GM23338 (cell line): ENCODE results near the gene ARHGEF3.

Source experiments
- EZH2 ChIP-seq: fragments of 200-600 bp; sonication (generic); IDR thresholded peaks from one replicate; pipeline ENCODE4 v1.8.0; 2017; ENCODE audit warnings: antibody characterized with exemption, mild to moderate bottlenecking, low read depth; ENCODE audit not compliant: unreplicated experiment
- EZH2phosphoT487 ChIP-seq: fragments of 200-600 bp; sonication (generic); IDR thresholded peaks from one replicate; pipeline ENCODE4 v1.8.1; 2018; ENCODE audit warnings: antibody characterized with exemption; ENCODE audit not compliant: unreplicated experiment
- POLR2AphosphoS5 ChIP-seq: IDR thresholded peaks from 2 replicates; pipeline ENCODE4 v1.6.1; 2016; ENCODE audit warnings: antibody characterized with exemption, low read depth
- TF ChIP-seq, protein P1 (sequence below), 2 experiments: fragments of 200-600 bp in 1 of 2; sonication (generic) in 1 of 2; conservative IDR thresholded peaks; 2 replicates each; pipeline versions ENCODE4 v1.5.1 to v1.6.1; 2016 to 2017; ENCODE audit warnings: antibody characterized with exemption in 2 of 2, low read depth in 2 of 2, mild to moderate bottlenecking in 2 of 2, moderate library complexity in 1 of 2

DNA sequence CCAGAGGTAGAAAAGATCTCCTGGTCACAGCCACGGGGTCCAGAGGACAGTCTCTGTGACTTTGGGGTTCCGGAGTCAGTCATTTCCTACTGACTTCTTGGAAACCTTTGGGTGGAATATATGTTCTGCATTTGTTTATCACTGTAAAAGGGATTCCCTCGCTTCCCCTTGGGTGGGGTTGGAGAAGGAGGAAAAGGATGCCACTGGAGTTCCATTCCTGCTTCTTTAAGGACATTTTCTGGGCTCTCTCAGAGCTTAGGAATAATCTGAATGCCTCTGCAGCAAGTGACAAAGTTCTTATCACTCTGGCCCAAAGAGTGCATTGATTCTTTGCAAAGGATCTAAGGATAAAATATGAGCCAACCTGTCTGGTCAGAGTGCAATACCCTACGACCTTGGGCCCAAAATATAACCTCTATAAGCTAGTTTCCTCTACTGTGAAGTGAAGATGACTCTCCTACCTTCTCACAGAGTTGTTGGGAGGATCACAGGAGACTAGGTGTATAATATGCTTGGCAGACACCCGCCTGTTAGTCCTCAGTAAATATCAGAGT, 17.2 kb downstream of the ARHGEF3 start:
- TF ChIP-seq, protein P1, sequence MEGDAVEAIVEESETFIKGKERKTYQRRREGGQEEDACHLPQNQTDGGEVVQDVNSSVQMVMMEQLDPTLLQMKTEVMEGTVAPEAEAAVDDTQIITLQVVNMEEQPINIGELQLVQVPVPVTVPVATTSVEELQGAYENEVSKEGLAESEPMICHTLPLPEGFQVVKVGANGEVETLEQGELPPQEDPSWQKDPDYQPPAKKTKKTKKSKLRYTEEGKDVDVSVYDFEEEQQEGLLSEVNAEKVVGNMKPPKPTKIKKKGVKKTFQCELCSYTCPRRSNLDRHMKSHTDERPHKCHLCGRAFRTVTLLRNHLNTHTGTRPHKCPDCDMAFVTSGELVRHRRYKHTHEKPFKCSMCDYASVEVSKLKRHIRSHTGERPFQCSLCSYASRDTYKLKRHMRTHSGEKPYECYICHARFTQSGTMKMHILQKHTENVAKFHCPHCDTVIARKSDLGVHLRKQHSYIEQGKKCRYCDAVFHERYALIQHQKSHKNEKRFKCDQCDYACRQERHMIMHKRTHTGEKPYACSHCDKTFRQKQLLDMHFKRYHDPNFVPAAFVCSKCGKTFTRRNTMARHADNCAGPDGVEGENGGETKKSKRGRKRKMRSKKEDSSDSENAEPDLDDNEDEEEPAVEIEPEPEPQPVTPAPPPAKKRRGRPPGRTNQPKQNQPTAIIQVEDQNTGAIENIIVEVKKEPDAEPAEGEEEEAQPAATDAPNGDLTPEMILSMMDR (conservative IDR thresholded peaks at IDR 0.05; ENCODE audit: low read depth in 2 of 2) = no peak
- no peak for TF ChIP-seq EZH2phosphoT487
- no peak for TF ChIP-seq EZH2
- TF ChIP-seq POLR2AphosphoS5 = no peak
